GM18499 (cell line): ENCODE measurements around the gene ECI1.

Experiments
- ATAC-seq: cut with Tn5 transposase; IDR thresholded peaks from one replicate; pipeline ENCODE4 v1.9.1; 2021; ENCODE audit warnings: moderate number of reproducible peaks; ENCODE audit not compliant: insufficient read depth, unreplicated experiment

Gene ECI1, protein sequence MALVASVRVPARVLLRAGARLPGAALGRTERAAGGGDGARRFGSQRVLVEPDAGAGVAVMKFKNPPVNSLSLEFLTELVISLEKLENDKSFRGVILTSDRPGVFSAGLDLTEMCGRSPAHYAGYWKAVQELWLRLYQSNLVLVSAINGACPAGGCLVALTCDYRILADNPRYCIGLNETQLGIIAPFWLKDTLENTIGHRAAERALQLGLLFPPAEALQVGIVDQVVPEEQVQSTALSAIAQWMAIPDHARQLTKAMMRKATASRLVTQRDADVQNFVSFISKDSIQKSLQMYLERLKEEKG

DNA sequence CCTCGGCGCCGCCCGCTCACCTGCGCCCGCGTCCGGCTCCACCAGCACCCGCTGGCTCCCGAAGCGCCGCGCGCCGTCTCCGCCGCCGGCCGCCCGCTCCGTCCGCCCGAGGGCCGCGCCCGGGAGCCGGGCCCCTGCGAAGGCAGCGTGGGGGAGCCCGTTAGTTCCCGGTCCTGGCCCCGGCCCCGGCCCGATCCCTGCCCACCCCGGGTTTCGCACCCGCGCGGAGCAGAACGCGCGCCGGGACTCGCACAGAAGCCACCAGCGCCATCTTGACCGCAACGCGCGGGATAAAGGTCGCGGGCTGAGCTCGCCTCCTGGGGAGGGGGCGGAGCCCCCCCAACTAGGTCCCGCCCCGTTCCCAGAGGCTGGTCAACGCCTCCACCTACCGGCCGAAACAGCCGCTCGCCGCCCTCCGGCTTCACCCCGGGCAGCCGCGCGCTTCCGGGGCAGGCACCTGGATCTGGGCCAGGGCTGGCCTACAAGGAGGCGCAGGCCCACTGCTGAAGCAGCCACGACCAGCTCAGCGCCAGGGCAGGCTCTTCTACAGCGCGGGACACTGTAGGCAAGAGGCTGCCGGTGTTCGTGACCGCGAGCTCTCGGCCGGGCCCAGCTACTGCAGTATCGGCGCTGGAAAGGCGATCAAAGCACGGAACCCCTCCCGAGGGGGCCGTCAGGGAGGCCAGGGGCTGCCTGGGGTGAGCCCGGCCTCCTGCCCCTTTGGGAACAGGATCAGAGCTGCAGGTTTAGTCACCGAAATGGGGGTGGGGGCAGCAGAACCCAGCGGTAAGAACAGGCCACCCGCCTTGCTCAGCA, at the start of gene ECI1:
Gene ECI1, minus strand, starts transcription at position 292 of the 816 bp plus-strand sequence. Its CDS starts 21 bp downstream, at position 271.
- ATAC-seq = peak; percentile 53

DNA sequence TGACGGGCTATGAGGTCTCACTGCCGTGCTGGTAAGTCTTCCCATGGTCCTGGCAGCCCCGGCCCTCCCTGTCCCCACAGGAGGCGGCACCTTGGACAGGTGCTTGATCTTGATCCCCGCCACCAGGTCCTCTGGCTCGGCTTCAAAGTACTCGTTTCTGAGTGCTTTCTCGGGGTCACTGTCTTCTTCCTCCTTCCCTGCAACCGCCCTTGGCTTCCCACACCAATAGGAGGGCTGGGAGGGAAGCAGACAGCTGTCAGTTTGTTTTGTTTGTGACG, 48.5 kb upstream of the ECI1 start:
- ATAC-seq = no peak

DNA sequence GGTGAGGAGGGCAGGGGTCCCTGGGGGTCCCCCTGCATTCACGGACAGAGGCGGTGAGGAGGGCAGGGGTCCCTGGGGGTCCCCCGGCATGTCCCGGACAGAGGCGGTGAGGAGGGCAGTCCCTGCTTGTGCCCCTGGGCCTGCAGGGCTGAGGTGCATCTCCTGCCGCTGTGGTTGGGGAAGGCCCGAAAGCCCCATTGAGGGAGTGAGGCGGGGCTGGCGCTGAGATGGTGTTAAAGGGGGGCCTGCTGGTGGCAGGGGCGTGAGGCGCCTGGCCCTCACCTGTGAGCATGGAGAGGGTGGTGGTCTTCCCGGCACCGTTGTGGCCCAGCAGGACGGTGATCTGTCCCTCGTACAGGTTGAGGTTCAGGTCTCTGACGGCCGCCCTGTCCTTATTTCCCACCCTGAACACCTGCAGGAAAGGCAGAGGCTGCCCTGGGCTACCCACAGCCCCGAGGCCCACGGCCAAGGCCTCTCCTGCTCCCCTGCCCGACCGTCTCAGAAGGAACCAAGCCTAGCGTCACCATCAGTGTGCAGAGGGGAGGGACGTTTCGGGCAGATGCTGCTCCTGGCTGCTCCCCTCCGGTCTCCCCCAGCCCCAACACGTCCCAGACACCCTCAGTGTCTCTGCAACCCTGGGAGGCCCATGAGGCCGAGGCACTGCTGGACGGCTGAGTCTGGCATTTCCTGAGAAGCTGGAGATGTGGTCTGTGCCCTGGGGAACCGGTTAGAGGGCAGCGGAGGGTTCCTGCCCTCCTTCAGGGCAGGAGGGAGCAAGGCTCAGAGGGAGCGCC, 47.9 kb upstream of the ECI1 start:
- no peak for ATAC-seq

DNA sequence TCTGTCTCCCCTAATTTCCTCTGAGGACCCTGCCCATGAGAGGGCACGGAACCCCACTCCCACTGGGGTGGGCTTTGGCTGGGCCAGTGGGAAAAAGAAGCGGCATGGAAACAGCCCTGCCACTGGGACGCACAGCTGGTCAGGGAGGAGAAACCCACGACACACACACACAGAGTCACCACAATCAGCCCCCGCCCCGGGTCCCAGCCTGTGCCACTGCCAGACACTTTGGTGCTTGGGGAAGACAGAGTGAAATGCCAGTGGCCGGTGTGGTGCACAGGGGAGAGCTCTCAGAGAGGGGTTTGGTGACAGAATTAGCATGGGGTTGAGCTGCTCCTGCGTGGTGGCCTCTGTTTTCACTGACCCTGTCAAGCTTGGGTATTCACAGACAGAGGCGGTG, 47.2 kb upstream of the ECI1 start:
- no peak for ATAC-seq

DNA sequence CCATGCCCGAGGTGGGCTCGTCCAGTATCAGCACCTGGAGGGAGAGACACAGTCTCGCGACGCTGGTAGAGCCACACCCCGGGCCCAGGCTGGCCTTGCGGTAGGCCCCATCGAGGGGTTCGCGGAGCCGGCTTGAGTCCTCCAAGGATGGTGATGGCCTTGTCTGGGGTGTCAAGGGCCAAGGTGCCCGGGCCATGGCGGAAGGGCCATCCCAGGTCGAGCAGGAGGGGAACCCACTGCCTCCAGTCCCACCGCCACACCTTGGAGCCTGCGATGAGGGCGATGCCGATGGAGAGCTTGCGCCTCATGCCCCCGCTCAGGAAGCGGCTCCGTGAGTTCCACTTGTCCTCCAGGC, 46.1 kb upstream of the ECI1 start:
- no peak for ATAC-seq

DNA sequence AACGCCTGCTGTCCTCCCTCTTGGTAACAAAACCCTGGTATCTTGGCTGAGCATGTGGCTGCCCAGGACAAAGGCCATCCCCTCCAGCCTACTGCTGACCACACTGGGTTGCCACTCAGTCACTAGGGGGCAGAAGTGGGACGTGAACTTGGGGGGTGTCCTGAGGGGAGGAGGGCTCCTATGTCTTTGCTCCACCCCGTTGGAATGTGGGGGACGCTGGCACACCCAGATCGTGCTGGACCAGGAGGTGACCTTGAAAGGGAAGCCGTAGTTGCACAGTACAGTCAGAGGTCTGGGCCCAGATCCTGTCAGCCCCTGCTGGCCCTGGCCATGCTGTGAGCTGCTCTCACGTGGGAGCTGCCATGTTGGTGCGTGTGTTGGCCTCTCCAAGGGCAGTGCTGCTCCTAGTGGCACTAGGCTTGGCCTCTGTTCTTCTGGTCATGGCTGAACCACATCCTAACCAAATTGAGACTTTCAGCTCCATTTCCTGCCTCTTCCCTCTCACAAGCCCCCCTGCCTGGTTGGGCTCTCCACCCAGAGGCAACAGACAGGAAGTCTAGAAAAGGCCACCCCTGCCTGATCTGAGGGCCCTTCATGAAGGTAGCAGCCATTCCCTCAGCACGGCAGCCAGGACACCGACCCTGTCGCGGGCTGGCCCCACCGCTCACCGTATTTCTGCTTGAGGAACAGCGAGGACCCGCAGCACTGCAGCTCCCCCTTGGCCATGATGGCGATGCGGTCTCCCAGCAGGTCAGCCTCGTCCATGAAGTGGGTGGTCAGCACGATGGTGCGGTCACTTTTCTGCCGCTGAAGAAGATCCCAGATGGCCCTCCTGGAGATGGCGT, 45.5 kb upstream of the ECI1 start:
- no peak for ATAC-seq

DNA sequence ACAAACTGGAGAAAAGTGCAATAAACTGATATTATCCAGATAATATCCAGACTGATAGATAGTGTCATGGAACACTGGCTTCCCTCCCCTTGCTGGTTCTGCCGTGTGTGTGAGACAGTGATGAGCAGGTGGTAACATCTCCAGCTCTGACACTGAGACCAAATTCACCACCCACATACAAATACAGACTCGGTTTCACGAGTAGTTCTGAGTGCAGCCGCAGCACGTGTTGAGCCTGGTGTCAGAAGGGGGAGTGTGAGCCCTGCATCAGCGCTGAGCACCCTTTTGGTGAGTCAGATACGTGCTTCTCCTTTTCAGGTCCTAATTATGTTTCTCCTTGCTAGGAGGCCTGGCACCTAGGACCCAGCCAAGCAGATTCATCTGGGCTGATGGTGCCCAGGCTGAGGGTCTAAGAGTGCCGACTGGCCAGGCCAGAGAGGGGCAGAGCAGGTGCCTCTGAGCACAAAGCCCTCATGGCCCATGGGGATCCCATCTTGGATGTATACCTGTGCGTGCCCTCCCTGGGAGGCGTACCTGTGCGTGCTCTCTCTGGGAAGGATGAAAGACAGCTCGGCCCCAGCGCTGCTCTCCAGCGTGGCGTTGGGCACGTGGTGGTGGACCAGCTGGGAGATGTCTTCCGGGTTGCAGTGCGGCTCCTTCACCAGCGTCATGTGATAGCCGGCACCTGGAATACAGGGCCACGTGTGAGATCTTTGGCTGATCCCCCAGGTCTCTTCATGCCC, 43.8 kb upstream of the ECI1 start:
- ATAC-seq = no peak

DNA sequence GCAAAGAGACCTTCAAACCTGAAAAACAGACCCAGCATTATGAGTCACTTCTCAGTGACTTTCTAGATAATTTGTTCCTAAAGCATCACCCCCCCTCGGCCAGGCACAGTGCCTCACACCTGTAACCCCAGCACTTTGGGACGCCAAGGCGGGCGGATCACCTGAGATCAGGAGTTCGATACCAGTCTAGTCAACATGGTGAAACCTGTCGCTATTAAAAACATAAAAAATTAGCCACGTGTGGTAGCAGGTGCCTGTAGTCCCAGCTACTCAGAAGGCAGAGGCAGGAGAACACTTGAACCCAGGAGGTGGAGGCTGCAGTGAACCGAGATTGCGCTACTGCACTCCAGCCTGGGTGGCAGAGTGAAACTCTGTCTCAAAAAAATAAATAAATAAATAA, 40.8 kb upstream of the ECI1 start:
- ATAC-seq = no peak

DNA sequence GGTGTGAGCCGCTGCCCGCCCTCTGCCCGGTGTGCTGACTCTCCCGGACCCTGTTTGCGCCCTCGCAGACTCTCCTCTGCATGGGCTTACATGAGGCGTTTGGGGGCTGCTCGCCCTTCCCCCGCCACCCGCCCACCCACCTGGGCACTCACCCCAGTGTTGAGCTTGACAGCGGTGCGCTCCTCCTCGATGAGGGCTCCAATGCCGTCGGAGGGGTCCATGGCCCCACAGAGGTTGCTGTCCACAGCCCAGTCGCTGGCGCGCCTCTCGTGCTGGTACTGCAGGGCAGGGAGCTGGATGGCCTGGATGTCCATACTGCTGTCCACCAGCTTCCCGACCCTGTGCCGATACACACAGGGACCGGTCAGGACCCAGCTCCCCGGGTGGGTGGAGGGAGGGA, 37.9 kb upstream of the ECI1 start:
- ATAC-seq = no peak

DNA sequence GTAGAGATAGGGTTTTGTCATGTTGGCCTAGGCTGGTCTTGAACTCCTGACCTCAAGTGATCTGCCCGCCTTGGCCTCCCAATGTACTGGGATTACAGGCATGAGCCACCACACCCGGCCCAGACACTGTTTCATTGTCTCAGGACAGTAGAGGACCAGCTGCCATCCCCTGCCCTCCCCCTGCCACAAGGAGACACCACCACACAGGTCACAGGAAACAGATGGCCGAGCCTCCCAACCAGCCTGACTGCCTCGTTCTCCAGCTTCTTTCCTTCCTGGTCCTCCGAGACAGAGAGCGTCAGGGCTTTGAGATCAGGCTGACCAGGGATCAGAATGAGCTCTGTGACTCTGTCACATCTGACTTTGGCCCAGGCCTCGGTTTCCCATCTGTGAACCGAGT, 37.3 kb upstream of the ECI1 start:
- no peak for ATAC-seq

DNA sequence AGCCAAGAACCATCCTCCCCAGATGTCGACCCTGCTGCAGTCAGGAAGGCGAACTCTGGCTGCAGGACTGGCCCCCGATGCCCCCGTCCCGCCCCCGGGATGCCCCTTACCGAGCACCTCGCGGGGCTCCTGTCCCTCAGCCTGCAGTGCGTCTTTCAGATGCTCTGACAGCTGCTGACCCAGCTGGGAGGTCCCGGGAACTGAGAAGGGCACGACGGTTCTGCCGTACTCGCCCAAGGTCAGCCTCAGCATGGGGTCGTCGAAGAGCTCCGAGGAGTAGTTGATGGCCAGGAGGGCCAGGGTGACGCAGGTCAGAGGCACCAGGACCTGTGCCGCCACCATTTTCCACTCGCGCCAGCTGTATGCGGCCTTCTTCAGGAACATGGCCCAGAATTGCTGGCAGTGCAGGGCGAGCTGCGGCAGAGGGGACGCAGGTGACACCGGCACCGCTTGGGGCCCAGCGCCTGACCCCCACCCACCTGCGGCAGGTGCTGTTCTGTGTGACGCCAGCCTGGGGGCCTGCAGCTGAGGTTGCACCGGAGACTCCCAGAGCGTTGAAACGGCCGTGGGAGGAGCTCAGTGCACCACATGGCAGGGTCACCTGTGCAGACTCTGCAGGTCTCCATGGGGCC, 36.6 kb upstream of the ECI1 start:
- ATAC-seq = no peak

DNA sequence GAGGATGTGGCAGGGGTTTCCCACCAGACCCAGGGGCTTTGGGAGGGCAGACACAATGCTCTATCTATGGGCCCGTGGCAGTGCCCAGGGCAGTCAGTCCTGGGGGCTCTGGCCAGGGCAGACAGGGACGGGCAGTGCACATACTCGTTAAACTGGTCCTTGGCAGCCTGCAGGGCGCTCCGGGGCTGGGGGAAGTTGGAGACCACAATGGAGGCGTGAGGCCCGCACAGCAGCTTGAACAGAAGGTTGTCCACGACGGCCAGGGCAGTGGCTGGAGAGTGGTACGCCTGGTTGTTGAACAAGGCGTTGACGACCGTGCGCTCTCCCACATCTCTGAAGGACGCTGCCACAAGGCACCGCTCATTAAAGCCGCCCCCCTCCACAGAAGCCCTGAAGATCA, 35.2 kb upstream of the ECI1 start:
- ATAC-seq = no peak

DNA sequence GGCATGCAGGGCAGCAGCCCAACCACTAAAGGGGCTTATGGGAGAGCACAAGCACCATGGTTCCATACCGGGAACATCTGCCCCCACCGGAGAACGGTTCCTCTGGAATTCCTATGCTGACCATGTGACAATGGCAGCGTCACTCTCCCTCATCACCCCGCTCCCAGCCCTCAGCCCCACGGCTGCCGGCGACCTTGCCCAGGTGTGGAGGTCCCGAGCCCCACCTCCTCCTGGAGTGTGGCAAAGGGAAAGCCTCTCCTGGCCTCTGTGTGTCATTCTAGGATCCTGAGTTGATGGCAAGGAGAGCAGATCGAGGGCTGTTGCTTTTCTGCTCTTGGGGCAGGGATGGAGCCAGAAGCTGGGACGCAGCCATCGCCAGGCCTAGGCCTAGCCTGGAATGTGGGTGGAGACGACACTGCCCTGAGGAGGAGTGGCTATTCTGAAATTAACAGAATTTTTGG, 34.4 kb upstream of the ECI1 start:
- no peak for ATAC-seq

DNA sequence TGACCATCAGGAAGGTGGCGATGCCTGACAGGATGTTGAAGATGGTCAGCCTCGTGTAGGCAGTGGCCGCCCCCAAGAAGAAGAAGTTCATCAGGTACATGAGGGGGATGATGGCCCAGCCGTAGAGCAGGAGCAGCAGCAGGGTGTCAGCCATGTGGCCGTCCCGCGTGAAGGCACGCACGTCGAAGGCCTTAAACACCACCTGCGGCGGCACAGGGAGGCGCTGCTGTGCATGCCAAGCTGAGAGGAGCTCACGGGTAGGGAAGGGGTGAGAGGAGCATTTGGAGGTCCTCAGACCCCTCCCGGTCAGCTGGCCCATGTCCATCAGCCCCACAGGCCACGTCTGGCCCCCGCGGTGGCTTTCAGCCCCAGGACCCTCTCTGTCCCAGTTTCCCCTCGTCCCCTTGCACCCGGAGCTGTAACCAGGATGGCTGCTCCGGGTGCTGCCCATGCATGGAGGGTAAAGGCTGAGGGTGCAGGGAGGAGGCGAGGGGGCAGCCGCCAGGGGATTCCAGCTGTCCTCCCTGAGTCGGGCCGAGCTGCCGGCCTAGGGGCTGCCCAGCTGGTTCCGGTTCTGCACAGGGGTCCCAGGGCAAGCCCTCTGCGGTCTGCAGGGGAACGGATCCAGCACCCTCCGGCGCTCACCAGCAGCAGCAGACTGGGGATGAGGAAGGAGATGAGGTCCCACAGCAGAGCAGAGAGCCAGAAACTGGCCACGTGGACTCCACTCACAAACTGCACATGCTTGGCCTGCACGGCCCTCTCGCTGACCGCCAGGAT, 33.6 kb upstream of the ECI1 start:
- no peak for ATAC-seq

DNA sequence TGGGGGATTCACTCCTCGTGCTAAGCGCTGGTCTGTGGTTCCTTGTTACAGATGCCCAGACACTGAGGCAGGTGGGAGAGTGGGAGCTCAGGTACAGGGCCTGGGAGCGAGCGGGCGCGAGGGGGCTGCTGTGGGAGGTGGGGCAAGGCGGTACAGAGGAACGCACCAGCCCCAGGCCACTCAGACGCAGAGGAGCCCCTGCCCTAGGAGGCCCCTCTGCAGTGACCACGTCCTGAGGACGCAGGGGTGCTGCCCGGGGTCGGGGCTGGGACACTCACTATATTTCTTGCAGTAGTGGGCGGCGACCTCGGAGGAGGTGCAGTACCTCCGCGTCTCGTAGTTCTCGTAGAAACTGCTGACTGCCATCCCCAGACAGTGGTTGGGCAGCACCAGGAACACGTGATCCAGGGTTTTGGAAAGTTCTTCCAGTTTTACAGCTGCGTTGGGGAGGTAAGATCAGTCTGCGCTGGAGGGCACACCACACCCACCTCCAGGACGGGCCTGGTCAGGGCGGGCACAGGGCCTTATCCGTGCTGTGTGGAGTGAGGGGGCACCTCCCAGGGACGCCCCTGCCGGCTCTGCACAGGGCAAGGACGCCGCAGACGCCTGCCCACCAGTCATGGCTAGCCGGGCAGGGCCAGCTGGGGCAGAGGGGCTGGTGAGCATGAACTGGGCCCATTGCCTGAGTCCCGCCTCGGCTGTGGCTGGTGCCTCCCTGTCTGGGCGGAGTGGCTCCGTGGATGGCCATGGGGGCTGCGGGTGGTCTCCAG, 32.8 kb upstream of the ECI1 start:
- no peak for ATAC-seq

DNA sequence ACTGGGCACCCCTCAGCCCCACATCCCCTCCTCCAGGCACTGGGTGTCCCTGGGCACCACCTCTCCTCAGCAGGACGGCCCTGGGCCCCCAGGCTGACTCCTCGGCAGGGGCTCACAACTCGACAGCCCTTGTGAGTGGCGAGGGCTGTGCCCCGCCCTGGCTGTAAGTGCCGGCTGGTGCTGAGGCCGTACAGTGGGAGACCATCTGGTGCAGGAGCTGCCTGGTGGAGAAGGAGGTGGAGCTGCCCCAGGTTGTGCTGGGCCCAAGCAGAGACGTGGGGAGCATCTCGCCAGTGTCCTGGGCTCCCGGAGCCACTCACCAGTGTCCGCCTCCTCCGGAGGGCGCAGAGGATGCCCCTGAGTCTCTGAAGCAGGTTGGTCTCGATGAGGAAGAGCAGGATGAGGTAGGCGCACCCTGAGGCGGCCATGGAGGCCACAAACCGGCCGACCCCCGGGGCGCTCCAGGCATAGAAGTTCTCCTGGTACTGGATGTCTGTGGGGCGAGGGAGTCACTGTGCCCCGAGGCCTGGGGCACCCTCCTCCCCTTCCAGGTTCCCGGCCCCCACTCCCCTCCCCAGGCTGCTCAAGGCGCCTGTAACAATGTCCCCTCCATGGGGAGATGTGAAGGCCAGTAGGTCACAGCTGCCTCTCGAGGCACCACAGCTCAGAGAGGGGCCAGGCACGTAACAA, 31.6 kb upstream of the ECI1 start:
- no peak for ATAC-seq

DNA sequence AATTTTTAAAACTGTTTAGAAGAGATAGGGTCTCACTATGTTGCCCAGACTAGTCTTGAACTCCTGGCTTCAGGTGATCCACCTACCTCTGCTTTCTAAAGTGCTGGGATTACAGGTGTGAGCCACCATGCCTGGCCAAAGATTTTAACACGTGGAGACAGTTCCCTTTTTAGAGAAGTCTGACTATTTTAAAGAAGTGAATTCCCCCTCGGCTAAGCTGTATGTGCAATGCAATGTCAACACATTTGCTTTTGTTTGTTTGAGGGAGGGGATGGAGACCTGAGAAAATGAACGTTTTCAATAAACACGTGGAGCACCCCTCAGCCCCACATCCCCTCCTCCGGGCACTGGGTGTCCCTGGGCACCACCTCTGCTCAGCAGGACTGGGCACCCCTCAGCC, 30.9 kb upstream of the ECI1 start:
- ATAC-seq = no peak
